Measurements from ENCODE around the gene NRXN2.

DNA sequence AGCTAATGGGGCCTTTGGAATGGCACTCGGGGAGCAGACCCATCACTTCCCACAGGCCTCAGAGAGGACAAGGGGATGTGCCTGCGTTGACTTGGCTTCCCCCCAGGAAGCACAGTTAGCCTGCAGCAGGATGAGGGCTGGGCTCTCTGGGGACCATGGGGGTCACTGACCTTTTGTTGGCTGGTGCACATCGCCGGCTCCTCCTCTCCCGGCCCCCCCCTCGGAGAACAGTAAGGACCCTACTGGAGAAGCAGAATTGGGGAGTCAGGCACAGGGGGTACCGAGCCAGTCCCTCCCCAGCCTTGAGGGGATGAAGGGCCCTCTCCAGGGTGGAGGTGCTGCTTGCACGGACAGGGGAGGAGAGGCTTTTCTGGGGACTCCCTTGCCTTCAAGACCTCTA, 32.8 kb downstream of the NRXN2 start:
- TF ChIP-seq CREB1 (IDR thresholded peaks at IDR 0.05; ENCODE audit: low read depth) (no peak), EP300 (IDR thresholded peaks at IDR 0.05; ENCODE audit: borderline replicate concordance) (no peak), TAF1 (IDR thresholded peaks at IDR 0.05; ENCODE audit: low read depth) (no peak), TCF12 (IDR thresholded peaks at IDR 0.05; ENCODE audit: low read depth) (no peak), USF1 (IDR thresholded peaks at IDR 0.05) (no peak), TEAD4 (IDR thresholded peaks at IDR 0.05) (no peak), YY1 (IDR thresholded peaks at IDR 0.05; ENCODE audit: low read depth) (no peak), RAD21 (IDR thresholded peaks at IDR 0.05; ENCODE audit: low read depth) (no peak), CEBPB (IDR thresholded peaks at IDR 0.05) (no peak), NFIC (IDR thresholded peaks at IDR 0.05) (no peak), EGR1 (IDR thresholded peaks at IDR 0.05) (no peak), ZBTB7A (IDR thresholded peaks at IDR 0.05; ENCODE audit: low read depth) (no peak)
- TF ChIP-seq, protein P1, sequence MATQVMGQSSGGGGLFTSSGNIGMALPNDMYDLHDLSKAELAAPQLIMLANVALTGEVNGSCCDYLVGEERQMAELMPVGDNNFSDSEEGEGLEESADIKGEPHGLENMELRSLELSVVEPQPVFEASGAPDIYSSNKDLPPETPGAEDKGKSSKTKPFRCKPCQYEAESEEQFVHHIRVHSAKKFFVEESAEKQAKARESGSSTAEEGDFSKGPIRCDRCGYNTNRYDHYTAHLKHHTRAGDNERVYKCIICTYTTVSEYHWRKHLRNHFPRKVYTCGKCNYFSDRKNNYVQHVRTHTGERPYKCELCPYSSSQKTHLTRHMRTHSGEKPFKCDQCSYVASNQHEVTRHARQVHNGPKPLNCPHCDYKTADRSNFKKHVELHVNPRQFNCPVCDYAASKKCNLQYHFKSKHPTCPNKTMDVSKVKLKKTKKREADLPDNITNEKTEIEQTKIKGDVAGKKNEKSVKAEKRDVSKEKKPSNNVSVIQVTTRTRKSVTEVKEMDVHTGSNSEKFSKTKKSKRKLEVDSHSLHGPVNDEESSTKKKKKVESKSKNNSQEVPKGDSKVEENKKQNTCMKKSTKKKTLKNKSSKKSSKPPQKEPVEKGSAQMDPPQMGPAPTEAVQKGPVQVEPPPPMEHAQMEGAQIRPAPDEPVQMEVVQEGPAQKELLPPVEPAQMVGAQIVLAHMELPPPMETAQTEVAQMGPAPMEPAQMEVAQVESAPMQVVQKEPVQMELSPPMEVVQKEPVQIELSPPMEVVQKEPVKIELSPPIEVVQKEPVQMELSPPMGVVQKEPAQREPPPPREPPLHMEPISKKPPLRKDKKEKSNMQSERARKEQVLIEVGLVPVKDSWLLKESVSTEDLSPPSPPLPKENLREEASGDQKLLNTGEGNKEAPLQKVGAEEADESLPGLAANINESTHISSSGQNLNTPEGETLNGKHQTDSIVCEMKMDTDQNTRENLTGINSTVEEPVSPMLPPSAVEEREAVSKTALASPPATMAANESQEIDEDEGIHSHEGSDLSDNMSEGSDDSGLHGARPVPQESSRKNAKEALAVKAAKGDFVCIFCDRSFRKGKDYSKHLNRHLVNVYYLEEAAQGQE (IDR thresholded peaks at IDR 0.05; ENCODE audit: low read depth): no peak
- TF ChIP-seq, protein P2, sequence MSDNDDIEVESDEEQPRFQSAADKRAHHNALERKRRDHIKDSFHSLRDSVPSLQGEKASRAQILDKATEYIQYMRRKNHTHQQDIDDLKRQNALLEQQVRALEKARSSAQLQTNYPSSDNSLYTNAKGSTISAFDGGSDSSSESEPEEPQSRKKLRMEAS (IDR thresholded peaks at IDR 0.05): no peak

Measured in Ishikawa (cell line).